ENCODE results near the gene FAM107A. TPM values are rescaled to one million over a fixed set of nuclear protein-coding genes. Genes with fewer than 3 reads are reported as not detected.

FAM107A gene
- total and polyA plus RNA-seq, 2 of the 13 experiments (the other 11 are each of a cell fraction or from before 2014, with no cell fraction given) = not detected

- TF ChIP-seq SETDB1 (CRISPR knock-in tag; IDR thresholded peaks at IDR 0.05; ENCODE audit: borderline replicate concordance) (no peak), ZSCAN20 (CRISPR knock-in tag; IDR thresholded peaks at IDR 0.05; ENCODE audit: borderline replicate concordance) (no peak), CBX5 (CRISPR knock-in tag; IDR thresholded peaks at IDR 0.05; ENCODE audit: borderline replicate concordance) (no peak), CEBPB (IDR thresholded peaks at IDR 0.05; ENCODE audit: borderline replicate concordance, low read depth, low read length) (peak; percentile 92), SAP130 (CRISPR knock-in tag; IDR thresholded peaks at IDR 0.05; ENCODE audit: low read depth) (no peak; the same call in 1 of the 2 replicates), ZNF253 (CRISPR knock-in tag; IDR thresholded peaks at IDR 0.05; ENCODE audit: borderline replicate concordance) (no peak), PLRG1 (conservative IDR thresholded peaks at IDR 0.05) (no peak), ZSCAN5A (CRISPR knock-in tag; IDR thresholded peaks at IDR 0.05; ENCODE audit: borderline replicate concordance) (peak; percentile 51; the same call in 1 of the 2 replicates), ZNF775 (CRISPR knock-in tag; IDR thresholded peaks at IDR 0.05; ENCODE audit: borderline replicate concordance) (no peak), ATF7 (IDR thresholded peaks at IDR 0.05) (peak; percentile 31; the same call in 1 of the 2 replicates), ATF7 (CRISPR knock-in tag; IDR thresholded peaks at IDR 0.05) (no peak), NONO (IDR thresholded peaks at IDR 0.05) (no peak), NONO (CRISPR knock-in tag; conservative IDR thresholded peaks at IDR 0.05) (no peak; the same call in 1 of the 2 replicates), GRHL1 (CRISPR knock-in tag; conservative IDR thresholded peaks at IDR 0.05) (no peak), ZKSCAN1 (IDR thresholded peaks at IDR 0.05; ENCODE audit: low read length) (no peak), SMYD3 (CRISPR knock-in tag; IDR thresholded peaks at IDR 0.05) (peak; percentile 91), ZNF777 (CRISPR knock-in tag; IDR thresholded peaks at IDR 0.05) (no peak), SNAPC2 (CRISPR knock-in tag; IDR thresholded peaks at IDR 0.05) (peak; percentile 73; the same call in 1 of the 2 replicates), ZNF501 (CRISPR knock-in tag; IDR thresholded peaks at IDR 0.05) (no peak), ZNF530 (CRISPR knock-in tag; IDR thresholded peaks at IDR 0.05; ENCODE audit: low read depth) (no peak), SMARCE1 (IDR thresholded peaks at IDR 0.05; ENCODE audit: borderline replicate concordance) (no peak), FOXA3 (CRISPR knock-in tag; IDR thresholded peaks at IDR 0.05) (peak; percentile 53; the same call in 1 of the 2 replicates)
- TF ChIP-seq, protein P1, sequence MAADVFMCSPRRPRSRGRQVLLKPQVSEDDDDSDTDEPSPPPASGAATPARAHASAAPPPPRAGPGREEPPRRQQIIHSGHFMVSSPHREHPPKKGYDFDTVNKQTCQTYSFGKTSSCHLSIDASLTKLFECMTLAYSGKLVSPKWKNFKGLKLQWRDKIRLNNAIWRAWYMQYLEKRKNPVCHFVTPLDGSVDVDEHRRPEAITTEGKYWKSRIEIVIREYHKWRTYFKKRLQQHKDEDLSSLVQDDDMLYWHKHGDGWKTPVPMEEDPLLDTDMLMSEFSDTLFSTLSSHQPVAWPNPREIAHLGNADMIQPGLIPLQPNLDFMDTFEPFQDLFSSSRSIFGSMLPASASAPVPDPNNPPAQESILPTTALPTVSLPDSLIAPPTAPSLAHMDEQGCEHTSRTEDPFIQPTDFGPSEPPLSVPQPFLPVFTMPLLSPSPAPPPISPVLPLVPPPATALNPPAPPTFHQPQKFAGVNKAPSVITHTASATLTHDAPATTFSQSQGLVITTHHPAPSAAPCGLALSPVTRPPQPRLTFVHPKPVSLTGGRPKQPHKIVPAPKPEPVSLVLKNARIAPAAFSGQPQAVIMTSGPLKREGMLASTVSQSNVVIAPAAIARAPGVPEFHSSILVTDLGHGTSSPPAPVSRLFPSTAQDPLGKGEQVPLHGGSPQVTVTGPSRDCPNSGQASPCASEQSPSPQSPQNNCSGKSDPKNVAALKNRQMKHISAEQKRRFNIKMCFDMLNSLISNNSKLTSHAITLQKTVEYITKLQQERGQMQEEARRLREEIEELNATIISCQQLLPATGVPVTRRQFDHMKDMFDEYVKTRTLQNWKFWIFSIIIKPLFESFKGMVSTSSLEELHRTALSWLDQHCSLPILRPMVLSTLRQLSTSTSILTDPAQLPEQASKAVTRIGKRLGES (CRISPR knock-in tag; IDR thresholded peaks at IDR 0.05; ENCODE audit: borderline replicate concordance) = no peak
- TF ChIP-seq, protein P2, sequence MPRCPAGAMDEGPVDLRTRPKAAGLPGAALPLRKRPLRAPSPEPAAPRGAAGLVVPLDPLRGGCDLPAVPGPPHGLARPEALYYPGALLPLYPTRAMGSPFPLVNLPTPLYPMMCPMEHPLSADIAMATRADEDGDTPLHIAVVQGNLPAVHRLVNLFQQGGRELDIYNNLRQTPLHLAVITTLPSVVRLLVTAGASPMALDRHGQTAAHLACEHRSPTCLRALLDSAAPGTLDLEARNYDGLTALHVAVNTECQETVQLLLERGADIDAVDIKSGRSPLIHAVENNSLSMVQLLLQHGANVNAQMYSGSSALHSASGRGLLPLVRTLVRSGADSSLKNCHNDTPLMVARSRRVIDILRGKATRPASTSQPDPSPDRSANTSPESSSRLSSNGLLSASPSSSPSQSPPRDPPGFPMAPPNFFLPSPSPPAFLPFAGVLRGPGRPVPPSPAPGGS (CRISPR knock-in tag; IDR thresholded peaks at IDR 0.05) = no peak
Observed at GRCh38 chr3:58537412-58538301, 39.5 kb downstream of the FAM107A start (continued).

Measured in HepG2 (cell line).